Measurements from ENCODE around the gene CGN.
A peak's percentile ranks its signal among the peaks of the same experiment; 100 is the strongest.
"Not testable (repeated sequence)": the region's sequence is repeated elsewhere in the genome, so short reads cannot be mapped to it uniquely, and the experiment has no call there.

The CGN gene

GRCh38 chr1:151501474-151501873, 9.7 kb upstream of the CGN start:
- DNase-seq, result no peak

GRCh38 chr1:151502035-151502700, 9.0 kb upstream of the CGN start:
- no peak for DNase-seq

GRCh38 chr1:151502859-151503780, 8.1 kb upstream of the CGN start:
- no peak for DNase-seq

- DNase-seq, result no peak
Measured at GRCh38 chr1:151504252-151504651, 6.9 kb upstream of the CGN start.

GRCh38 chr1:151504759-151505158, 6.4 kb upstream of the CGN start:
- no peak for DNase-seq

GRCh38 chr1:151508833-151509232, 2.4 kb upstream of the CGN start:
- no peak for DNase-seq

- DNase-seq, result no peak
Measured at GRCh38 chr1:151509350-151510019, 1.7 kb upstream of the CGN start.

GRCh38 chr1:151510020-151510405, 1.2 kb upstream of the CGN start:
- peak; percentile 96 for DNase-seq

GRCh38 chr1:151510614-151510956, 602 bp upstream of the CGN start:
- DNase-seq, result peak; percentile 88

GRCh38 chr1:151511636-151512215, 539 bp downstream of the CGN start:
- DNase-seq, result peak; percentile 86

GRCh38 chr1:151512326-151512725, 1.1 kb downstream of the CGN start:
- DNase-seq, result peak; percentile 58

GRCh38 chr1:151512801-151513625, 1.8 kb downstream of the CGN start:
- DNase-seq, result peak; percentile 96

GRCh38 chr1:151513626-151514121, 2.5 kb downstream of the CGN start:
- DNase-seq, result peak; percentile 90

- no peak for DNase-seq
Measured at GRCh38 chr1:151514366-151514765, 3.2 kb downstream of the CGN start.

GRCh38 chr1:151515265-151515664, 4.1 kb downstream of the CGN start:
- no peak for DNase-seq

GRCh38 chr1:151516031-151516511, 4.9 kb downstream of the CGN start:
- DNase-seq, result no peak

- no peak for DNase-seq
Measured at GRCh38 chr1:151518431-151518830, 7.2 kb downstream of the CGN start.

- no peak for DNase-seq
Measured at GRCh38 chr1:151518936-151519335, 7.7 kb downstream of the CGN start.

GRCh38 chr1:151519667-151520066, 8.5 kb downstream of the CGN start:
- DNase-seq, result no peak

GRCh38 chr1:151520359-151520758, 9.2 kb downstream of the CGN start:
- no peak for DNase-seq

GRCh38 chr1:151522427-151522826, 11.2 kb downstream of the CGN start:
- not testable (repeated sequence) for DNase-seq

- no peak for DNase-seq
Measured at GRCh38 chr1:151523326-151523725, 12.1 kb downstream of the CGN start.
